Measurements from ENCODE around the gene REG4. TPM values are rescaled to one million over a fixed set of nuclear protein-coding genes. Genes with fewer than 3 reads are reported as not detected.

REG4 gene
- total RNA-seq, 1 donor from 2014 or later, result not detected

Other genes starting within 250 kb of the REG4 start
- gene ZNF697, start 163.2 kb downstream of the REG4 start, total RNA-seq, result 19.5 and 24.6 TPM in 2 replicates
- 46.4 and 57.1 TPM in 2 replicates for gene PHGDH, start 99.5 kb downstream of the REG4 start, total RNA-seq
- gene HMGCS2, start 42.6 kb downstream of the REG4 start, total RNA-seq, result not detected in 2 replicates
- not detected in 2 replicates for gene ADAM30, start 85.1 kb upstream of the REG4 start, total RNA-seq